GM21390 (cell line): ENCODE measurements around the gene SERTAD2.
A peak's percentile ranks its signal among the peaks of the same experiment; 100 is the strongest.

ENCODE experiments used
- ATAC-seq: cut with Tn5 transposase; IDR thresholded peaks from one replicate; pipeline ENCODE4 v1.9.1; 2021; ENCODE audit not compliant: unreplicated experiment

SERTAD2 gene

DNA sequence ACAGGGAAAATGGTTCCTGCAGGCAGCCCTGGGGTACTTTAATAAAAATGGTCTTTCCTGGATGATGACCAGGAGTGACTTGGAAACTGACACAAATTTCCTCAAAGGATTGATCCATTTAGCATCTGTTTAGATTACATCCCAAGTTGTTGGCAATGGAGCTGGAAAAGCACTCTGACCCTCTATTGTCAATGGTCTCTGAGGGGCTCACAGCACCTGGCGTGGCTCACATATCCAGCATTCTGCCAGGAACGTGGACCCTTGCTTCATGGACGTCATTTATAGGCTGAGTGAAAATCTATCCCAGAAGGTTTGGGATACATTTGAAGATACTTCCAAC lies 43.8 kb downstream of the SERTAD2 start:
- ATAC-seq = no peak

DNA sequence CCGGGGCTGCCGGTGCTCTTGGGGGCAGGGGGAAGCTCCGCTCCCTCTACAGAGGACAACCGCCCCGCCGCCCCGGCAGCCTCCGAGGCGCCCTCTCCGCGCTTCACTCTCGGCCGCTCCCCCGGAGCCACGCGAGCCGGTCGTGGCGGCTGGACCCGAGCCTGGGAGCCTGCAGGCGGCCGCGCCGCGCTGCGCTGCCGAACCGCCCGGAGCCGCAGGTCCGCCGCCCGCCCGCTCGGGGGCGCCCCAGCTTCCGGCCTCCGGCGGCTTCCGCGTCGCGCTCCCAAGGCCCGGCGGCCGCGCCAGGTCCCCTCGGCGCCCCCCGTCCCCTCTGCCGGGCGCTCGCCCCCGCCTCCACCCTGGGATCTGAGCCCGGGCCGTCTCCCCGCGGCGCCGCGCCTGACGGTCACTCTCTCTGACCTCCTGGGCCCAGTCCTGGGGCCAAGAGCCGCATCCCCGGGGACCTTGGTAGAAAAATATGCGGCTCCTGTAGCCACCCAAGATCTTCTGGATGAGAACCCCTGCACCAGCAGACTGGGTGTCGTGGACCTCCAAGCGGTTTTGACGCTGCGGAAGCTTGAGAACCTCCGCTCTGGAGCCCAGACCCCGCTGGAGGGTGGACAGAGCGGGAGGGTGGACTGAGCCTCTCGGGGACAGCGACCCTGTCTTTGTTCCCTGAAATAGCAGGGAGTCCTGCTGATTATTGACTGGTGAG lies 44.3 kb downstream of the SERTAD2 start:
- ATAC-seq = peak; percentile 45

DNA sequence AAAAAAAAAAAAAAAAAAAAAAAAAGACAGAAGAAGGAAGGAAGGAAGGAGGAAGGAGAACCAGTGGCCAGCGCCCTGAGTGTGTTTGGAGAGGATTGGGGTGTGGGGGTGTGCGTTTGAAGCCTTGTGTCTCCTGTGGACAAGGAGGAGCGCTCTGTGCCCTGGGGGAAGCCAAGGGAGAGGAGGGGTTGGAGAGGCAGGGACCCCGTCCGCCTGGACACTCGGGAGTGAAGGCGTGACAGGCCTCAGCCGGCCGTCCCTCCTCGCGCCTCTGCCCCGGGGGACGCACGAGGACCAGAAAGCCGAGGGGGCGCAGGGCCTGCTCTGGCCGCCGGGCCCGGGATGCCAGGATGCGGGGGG lies 44.9 kb downstream of the SERTAD2 start:
- peak; percentile 11 for ATAC-seq

DNA sequence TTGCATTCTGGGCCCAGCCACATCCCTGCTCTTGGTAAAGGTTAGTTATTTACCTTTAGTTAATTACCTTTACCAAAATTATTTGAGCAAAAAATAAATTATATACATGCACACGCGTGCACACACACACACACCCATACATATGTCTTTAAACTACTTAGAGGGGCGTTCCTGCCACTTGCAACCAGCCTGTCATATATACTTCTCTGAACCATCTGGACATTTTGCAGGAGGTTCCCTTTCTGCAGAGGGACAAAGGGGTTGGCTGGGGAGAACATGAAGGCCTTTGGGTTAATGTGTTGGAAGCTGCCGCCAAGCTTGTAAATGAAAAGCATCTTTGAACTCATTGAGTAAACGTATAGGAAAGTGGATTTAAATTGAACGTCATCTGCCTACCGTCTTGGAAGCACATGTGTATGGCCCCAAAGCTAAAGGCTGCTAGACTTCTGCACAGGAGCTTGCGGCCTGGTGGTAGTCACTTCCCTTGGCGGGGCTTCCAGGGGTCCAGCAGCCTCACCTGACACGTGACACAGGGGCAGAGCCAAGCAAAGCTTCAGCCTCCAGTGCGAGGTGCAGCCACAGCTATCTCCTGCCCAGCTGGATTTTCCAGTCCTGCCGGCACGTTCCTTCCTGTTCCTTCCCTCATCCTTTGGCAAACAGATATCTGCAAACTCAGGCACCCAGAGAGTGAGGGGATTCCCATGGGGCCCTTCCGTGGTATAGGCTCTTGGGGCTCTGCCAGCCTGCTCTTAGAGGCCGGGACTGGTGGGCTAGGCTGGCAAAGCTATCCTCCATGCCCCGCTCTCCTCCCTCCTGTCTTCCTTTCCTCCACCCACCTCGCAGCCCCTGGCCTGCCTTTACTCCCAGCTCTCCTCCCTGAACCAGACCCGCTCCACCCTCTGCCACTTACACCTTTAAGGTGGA lies 46.1 kb downstream of the SERTAD2 start:
- ATAC-seq = no peak

DNA sequence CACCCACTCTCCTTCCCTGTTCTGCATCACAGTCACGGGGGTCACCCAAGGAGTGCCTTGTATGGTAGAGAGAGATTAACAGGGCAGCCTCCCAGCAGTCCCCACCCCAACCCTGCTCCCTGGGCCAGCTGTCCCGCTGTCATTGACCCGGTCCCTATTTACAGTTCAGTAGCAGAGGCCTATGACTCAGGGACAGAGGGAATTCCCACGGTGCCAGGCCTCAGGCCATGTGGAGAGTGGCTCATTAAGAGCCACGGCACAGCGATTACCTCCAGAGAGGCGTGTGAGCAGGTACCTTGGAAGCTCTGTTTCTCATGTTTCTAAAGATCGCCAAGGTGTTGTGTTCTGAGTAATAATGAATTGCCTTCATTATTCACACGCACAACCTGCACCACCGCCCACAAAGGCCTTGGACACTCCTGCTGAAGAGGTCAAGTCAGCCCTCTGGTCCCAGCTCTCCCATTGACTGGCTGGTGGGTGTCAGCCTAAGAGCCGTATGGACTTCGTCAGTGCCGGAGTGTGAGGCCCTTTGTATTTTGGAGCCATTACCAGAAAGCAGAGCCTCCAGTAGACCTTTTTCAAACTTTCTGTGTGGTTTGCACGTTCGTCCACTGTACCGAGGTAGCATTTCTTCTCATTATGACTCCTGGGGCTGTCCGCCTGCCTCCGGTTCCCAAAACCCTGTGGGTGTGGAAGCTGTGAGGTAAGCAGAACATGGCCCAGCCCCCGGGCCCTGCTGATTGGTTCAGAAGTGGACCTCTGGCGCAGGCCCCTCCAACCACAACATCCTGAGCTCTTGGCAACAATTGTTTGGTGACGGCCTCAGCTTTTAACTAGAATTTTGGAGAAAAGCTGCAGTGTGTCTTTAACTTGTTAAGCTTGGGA lies 47.0 kb downstream of the SERTAD2 start:
- ATAC-seq = peak; percentile 80

DNA sequence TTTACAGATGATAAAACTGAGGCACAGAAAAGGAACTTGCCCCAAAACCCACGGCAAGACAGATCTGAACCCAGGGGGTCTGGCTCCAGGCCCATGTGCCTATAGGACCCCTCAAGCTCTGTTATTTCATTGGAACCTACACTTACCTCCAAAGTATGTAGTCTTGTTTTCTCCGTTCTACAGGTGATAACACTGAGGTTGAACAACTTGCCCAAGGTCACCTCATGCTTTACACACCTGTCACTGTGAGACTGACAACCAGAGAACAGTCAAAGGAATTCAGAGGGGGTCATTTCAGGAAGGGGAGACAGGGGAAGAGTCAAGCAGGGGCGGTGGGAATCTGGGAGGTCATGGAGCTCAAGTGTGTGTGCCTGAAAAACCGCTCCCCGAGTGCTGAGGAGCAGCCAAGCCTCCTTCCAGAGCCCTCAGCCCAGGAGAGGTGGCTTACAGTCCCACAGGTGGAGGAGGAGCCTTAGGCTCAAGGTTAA lies 47.7 kb downstream of the SERTAD2 start:
- no peak for ATAC-seq

DNA sequence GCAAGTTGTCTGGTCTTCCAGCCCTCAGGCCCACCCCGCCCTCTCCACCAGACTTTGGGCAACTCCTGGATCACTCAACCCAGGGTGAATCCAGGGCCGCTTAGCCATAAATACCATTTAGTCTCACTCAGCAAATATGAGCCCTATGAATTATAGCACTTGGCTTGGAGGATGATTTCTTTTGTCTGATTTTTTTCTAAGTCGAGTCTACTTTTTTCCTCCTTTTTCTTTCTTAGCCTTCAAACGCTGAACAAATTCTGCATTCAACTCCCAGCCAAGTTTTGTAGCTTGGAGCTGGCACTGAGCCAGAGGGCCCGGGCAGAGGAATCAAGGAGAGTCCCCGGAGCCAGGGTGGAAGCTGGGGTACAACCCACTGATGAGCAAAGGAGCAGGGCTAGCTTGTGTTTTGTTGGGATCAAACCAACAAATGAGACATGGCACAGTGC lies 48.7 kb downstream of the SERTAD2 start:
- ATAC-seq = no peak

DNA sequence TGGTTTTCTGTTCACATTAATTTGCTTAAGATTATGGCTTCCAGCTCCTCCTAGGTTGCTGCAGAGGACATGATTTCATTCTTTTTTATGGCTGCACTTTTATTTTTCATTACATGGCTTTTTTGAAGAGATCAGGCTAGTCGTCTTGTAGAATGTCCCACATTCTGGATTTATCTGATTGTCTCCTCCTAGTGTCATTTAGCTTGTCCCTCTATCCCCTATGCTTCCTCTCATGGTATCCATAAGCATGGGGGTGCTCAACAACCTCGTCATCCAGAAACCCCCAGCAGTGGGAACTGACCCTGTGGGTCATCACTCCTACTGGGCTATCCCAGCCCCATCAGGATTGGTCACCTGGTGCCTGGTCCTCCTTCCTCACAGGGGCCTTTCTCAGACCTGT lies 49.6 kb downstream of the SERTAD2 start:
- no peak for ATAC-seq

DNA sequence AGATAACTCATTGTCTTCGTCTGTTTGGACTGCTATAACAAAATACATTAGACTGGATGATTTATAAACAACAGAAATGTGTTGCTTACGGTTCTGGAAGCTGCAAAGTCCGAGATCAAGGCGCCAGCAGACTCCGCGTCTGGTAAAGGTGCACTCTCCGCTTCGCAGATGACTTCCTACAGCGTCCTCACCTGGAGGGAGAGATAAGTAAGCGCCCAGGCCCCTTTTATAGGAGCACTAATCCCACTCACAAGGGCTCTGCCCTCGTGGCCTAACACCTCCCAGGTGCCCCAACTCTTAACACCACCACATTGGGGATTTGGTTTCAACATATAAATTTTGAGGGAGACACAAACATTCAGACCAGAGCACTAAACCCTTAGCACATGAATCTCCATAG lies 51.3 kb downstream of the SERTAD2 start:
- ATAC-seq = no peak

DNA sequence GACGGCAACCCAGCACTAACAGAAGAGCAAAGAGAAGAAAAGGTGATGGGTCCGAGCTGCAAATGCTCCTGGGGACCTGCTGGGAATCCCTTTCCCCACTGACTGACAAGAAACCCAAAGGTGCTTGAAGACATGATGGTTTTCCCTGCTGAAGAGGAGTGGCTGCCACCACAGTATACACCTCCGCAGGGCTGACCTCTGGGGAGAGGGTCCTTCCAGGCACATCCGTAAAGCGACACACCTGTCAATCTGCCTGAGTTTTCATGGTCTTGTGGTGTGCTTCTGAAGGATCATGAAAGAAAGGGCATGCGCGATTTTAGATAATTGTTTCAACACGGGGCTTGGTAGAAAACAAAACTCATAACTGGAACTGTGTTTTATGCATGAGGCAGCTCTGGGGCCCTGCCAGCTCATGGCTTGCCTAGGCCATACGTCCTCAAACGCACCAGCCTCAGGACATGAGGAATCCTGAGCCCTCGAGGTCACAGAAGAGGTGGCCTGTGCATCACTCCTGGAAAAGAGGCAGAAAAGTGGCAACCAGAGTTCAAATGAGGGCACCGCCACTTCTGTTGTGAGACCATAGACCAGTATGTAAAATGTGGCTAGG lies 51.8 kb downstream of the SERTAD2 start:
- ATAC-seq = no peak

DNA sequence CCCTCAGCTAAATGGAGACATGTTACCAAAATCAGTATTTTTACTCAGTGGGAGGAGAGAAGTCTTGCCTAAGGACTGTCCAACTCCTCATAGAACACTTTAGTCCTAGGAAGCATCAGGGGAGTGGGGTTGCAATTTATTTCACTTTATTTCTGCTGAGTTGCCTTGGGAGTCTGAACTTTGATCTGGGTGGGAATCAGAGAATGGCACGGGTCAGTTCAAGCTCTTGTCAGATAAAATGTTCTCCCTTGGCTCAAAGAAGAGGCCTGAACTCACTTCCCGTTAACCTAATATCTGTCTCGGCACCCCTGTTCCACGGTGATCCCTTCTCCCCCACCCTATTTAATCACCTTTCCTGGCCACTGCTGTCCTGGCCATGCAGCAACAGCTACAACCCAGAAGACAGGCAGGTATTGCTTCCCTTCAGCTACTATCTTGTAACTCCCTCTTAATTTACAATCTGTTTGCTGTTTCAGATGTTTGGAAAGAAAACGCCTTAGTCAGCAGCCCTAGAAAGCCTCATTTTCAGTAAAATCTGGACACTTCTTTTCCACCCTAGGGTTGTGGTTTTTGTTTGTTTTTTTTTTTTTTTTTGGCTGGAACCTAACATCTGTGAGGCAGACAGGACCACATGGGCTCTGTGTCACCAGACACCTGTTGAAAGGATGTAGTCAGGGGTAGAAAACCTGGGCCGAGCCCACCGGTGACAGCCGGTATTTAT lies 52.5 kb downstream of the SERTAD2 start:
- ATAC-seq = no peak

DNA sequence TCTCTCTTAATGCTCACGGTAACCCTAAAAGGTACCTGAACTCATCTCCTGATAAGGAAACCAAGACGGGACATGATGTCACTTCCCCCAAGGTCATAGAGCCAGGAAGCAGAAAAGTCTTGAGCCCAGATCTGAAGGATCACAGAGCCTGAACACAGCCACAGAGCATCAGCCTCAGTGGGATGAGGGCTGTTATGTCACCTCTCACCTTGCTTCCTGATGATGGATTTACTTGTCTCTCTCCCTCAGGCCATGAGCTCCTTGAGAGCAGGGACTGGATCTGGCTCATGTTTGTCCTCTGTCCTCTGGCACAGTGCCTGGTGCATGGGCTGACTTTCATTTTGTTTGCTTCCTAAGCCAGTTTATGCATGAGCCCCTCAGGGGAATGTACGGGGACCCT lies 54.2 kb downstream of the SERTAD2 start:
- ATAC-seq = no peak

DNA sequence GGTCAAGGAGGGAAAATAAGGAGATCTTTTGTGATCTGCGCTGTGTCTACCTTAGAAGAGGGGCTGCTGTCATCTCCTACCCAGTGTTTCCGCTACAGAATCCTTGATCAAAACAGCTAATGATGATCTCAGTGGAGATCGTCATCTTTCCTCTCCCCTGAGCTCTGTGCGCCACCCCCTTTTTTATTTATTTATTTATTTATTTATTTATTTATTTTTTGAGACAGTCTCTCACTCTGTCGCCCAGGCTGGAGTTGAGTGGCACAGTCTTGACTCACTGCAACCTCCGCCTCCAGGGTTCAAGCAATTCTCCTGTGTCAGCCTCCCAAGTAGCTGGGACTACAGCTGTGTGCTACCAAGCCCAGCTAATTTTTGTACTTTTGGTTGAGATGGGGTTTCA lies 55.5 kb downstream of the SERTAD2 start:
- ATAC-seq = no peak

DNA sequence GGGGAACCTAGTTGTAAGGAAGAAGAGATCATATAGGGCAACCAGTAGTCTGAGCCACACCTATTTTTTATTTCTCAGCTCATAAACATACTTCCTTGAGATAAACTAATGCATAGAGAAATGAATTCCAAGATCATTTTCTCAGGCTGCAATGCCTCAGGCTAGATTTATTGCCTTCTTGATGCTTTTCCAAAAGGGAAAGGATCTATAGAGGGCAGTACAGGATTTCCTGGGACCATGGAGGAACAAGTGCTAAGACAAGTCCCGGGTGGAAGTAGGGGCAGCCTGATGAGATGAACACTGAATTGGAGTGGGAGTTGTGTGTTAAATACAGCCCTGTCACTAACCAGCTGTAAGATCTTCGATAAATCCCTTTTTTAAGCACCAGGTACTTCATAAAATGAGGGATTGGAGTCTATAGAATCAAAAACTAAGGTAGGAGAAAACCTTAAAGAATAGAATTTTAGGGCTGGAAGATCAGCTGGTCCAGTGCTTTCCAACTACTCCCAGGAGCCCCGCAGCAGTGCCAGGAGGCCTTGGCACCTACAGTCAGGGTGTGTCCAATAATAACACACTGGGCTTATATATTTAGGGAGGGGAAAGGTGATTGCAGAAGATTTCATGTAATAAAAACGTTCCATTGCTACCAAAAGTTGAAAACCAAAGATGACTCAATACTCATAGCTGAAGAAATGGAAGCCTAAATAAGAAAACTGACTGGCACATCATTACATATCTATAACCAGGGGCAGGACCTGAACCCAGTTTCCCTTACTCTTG lies 58.1 kb downstream of the SERTAD2 start:
- no peak for ATAC-seq

DNA sequence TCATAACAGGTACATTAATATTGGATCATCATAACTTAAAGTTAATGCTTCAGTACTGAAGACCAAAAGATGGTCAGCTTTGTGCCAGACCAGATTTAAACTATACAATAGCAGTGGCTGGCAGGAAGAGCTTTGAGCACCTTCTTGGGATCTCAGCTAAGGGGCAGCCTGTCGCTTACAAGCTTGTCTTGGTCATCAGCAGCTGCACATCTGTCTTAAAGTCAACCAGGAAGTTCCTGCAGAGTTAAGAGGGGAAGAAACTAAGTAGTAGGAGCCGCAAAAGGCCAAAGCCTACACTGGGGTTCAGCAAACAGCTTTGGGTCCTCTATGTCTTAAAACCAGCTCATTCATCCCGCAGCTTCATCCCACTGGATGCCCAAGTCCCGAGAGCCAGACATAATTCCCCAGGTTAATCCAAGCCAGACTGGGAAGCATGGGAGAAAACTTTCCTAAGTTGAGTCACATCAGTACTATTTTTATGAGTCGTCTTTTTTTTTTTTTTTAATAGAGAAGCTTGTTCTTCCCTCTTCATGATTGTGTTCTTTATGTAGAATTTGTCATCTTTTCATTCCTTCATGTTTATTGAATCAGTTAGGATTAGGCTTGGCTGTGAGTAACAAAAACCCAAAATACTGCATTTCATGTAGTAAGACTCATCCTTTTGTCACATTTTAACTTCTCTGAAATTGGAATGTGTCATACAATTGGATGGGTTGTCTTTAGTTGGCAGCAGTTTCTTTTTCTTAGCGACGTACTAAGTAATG lies 59.3 kb downstream of the SERTAD2 start:
- no peak for ATAC-seq

DNA sequence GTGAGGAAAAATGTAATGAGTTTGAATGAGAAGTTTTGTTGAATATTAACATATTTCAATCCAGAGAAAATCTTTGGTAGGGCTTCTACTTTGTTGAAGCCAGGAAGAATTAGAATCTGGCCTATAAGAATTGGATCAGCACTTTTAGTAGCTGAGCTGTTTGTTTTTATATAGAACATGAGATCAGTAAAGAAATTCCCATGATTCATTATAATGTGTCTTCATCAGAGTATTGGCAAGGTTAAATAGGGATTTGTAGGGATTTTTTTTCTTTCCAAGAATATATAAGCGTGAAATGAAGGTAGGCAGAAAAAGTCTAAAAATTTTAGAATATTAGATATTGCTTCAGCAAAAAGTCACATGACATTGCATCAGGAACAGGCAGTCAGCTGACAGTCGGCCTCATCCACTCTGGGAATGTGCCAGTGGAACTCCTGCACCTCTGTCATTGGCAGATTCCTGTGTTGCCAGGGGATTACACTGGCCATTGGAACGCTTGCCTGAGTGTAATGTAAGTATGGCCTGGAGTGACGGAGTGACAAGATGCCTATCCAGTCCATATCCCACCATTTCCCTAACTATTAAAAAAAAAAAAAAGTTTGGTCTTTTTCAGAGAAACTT lies 60.6 kb downstream of the SERTAD2 start:
- no peak for ATAC-seq

DNA sequence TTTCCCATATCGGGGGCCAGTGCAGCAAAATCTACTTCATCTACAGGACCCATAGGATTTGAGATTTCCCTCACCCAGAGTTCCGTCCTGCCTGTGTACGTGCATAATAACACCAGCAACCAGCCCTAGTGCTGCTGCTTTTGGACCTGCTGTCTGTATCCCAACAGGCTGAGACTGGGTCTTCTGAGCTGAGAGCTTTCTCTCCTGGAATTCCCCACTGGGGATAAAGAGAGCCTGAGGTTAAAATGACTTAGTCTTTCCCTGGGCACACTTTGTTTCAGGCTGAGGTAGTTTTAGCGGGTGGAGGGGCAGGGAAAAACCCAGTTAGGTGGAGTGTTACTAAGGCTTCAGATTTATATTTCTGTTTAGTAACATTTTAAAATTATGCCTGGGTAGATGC lies 62.5 kb downstream of the SERTAD2 start:
- no peak for ATAC-seq

DNA sequence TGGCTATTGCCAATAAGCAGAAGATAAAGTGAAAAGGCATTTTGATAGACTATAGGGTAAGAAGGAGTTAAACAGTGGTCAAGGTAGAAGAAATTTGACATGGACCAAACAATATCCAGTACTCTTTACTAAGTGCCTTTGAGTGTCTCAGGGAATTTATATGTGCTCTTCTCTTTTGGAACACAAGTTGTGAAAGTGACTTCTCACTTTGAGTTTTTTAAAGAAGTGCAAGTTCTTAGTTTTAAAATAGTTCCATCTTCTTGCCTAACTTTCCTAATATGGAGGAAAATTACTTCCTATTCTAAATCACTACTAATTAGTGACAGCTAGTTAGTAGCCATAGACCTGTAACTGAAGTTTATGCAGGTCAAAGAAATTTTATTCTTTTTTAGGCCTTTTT lies 66.2 kb downstream of the SERTAD2 start:
- no peak for ATAC-seq
